HepG2 (cell line): ENCODE measurements around the gene C9orf78.

Experiments used
- ADNP ChIP-seq: sonication (generic); formaldehyde crosslinking; IDR thresholded peaks from 2 replicates; pipeline ENCODE4 v1.4.0; 2020; ENCODE audit warnings: missing genetic modification reagents
- BHLHE40 ChIP-seq: IDR thresholded peaks from 2 replicates; pipeline ENCODE4 v1.6.1; 2011; ENCODE audit warnings: low read length, improper control_type of control experiment
- EEA1 ChIP-seq: sonication (generic); formaldehyde crosslinking; IDR thresholded peaks from 2 replicates; pipeline ENCODE4 v1.5.1; 2020; ENCODE audit warnings: mild to moderate bottlenecking, missing genetic modification reagents, borderline replicate concordance
- POLR2AphosphoS5 ChIP-seq: IDR thresholded peaks from 2 replicates; pipeline ENCODE4 v1.6.1; 2012; ENCODE audit warnings: low read depth, low read length
- RFX1 ChIP-seq: fragments of 450-650 bp; IDR thresholded peaks from 2 replicates; pipeline ENCODE4 v1.6.1; 2017
- SMARCE1 ChIP-seq: fragments of 450-650 bp; IDR thresholded peaks from 2 replicates; pipeline ENCODE4 v1.6.1; 2017; ENCODE audit warnings: borderline replicate concordance
- UBTF ChIP-seq: sonication (generic); formaldehyde crosslinking; IDR thresholded peaks from 2 replicates; pipeline ENCODE4 v1.4.0; 2020; ENCODE audit warnings: mild to moderate bottlenecking, missing genetic modification reagents
- ZFP36L1 ChIP-seq: sonication (generic); formaldehyde crosslinking; IDR thresholded peaks from 2 replicates; pipeline ENCODE4 v1.8.0; 2022; ENCODE audit warnings: mild to moderate bottlenecking, missing genetic modification reagents, moderate library complexity
- ZNF292 ChIP-seq: sonication (generic); formaldehyde crosslinking; IDR thresholded peaks from 2 replicates; pipeline ENCODE4 v1.8.1; 2022; ENCODE audit warnings: mild to moderate bottlenecking, low read depth, missing genetic modification reagents, borderline replicate concordance

- TF ChIP-seq ZNF292 (CRISPR knock-in tag) = no peak
- no peak for TF ChIP-seq EEA1 (CRISPR knock-in tag)
- TF ChIP-seq SMARCE1 = no peak
- TF ChIP-seq ADNP (CRISPR knock-in tag) = no peak
- TF ChIP-seq BHLHE40 = no peak
- no peak for TF ChIP-seq UBTF
- TF ChIP-seq POLR2AphosphoS5 = no peak
- no peak for TF ChIP-seq RFX1
- TF ChIP-seq ZFP36L1 = no peak
These were observed 26.4 kb upstream of the C9orf78 start for GRCh38 chr9:129861447-129861827.
